HepG2 (cell line): Measurements from ENCODE around the gene PUS3. TPM values are rescaled to one million over a fixed set of nuclear protein-coding genes. Genes with fewer than 3 reads are reported as not detected.

ENCODE experiments used
- ATAC-seq: fragments of 200-7000 bp; cut with Tn5 transposase; 3 replicates; pipeline ENCODE4 v1.9.1; 2020; ENCODE audit warnings: mild to moderate bottlenecking, moderate library complexity
- BruUV-seq: library from RNA; stranded (reverse); fragments of 400-500 nt; replicated peaks from 2 replicates; lab custom pipeline; 2021; lab: Mats Ljungman, UMichigan
- CTCF ChIA-PET: fragments of 300-600 bp; formaldehyde crosslinking; extraction: SDS; loops from one replicate; lab custom pipeline; 2021; ENCODE audit warnings: low total read pairs, inconsistent platforms, low intra/inter-chr PET ratio; lab: Yijun Ruan, JAX
- POLR2A ChIA-PET: fragments of 350-600 bp; sonication (Branson Sonifier 250); formaldehyde crosslinking; loops from one replicate; lab custom pipeline; 2020; ENCODE audit warnings: antibody characterized with exemption, inconsistent platforms; lab: Yijun Ruan, JAX
- DNase-seq: peaks from one replicate; pipeline ENCODE4 v3.0.0-alpha.2; 2015; ENCODE audit warnings: low spot score
- FAIRE-seq: peaks from 3 replicates; lab custom pipeline; 2011; peaks lifted over from hg19 to GRCh38; lab: Jason Lieb, UNC
- H2AFZ ChIP-seq: one replicate; pipeline ENCODE4 v1.6.1; 2011; ENCODE audit warnings: low read length, inconsistent platforms
- H3K27ac ChIP-seq: fragments of 300-600 bp; 3 replicates; pipeline ENCODE4 v1.8.0; 2011; ENCODE audit warnings: mixed run types, mild to moderate bottlenecking, mixed read lengths, low read length, inconsistent platforms; ENCODE audit not compliant: insufficient read depth; ENCODE audit errors: extremely low read length
- H3K27me3 ChIP-seq, 2 experiments: fragments of 200-600 bp in 1 of 2; 2 replicates in 1 of 2; 3 replicates in 1 of 2; pipeline versions ENCODE4 v1.6.0 to v1.8.0; 2011; ENCODE audit warnings: low read length in 2 of 2, mild to moderate bottlenecking in 2 of 2, moderate library complexity in 2 of 2, inconsistent platforms in 1 of 2; ENCODE audit not compliant: insufficient read depth in 2 of 2, control insufficient read depth in 1 of 2
- H3K36me3 ChIP-seq, 2 experiments: fragments of 200-600 bp in 1 of 2; replicated peaks in 1 of 2; 2 replicates in 1 of 2; 3 replicates in 1 of 2; pipeline versions ENCODE4 v1.5.1 to v1.8.0; 2011; ENCODE audit warnings: low read length in 2 of 2, inconsistent platforms in 1 of 2; ENCODE audit not compliant: insufficient read depth in 2 of 2, control insufficient read depth in 1 of 2
- H3K4me1 ChIP-seq: 2 replicates; pipeline ENCODE4 v1.5.1; 2012; ENCODE audit warnings: low read length, inconsistent platforms; ENCODE audit not compliant: insufficient read depth
- H3K4me2 ChIP-seq: 2 replicates; pipeline ENCODE4 v1.6.0; 2011; ENCODE audit warnings: low read depth, low read length, inconsistent platforms
- H3K4me3 ChIP-seq, 3 experiments: fragments of 200-600 bp in 1 of 3; sonication (generic), shearing (Covaris generic) in 1 of 3; replicated peaks in 1 of 3; 2 replicates each; pipeline ENCODE4 v1.5.1; 2011 to 2016; ENCODE audit warnings: low read length in 3 of 3, inconsistent platforms in 2 of 3, low read depth in 2 of 3, mild to moderate bottlenecking in 2 of 3, control low read depth in 1 of 3, mixed read lengths in 1 of 3; ENCODE audit not compliant: insufficient read depth in 1 of 3
- H3K79me2 ChIP-seq: one replicate; pipeline ENCODE4 v1.6.1; 2011; ENCODE audit warnings: low read length, inconsistent platforms; ENCODE audit not compliant: insufficient read depth
- H3K9ac ChIP-seq: 2 replicates; pipeline ENCODE4 v1.6.0; 2011; ENCODE audit warnings: mild to moderate bottlenecking, low read depth, low read length, inconsistent platforms; ENCODE audit not compliant: insufficient read depth
- H3K9me3 ChIP-seq: 2 replicates; pipeline ENCODE4 v1.5.1; 2012; ENCODE audit warnings: mild to moderate bottlenecking, low read length
- H4K20me1 ChIP-seq: 2 replicates; pipeline ENCODE4 v1.6.0; 2011; ENCODE audit warnings: inconsistent platforms, mild to moderate bottlenecking, low read length, moderate library complexity; ENCODE audit not compliant: insufficient read depth
- AGO1 ChIP-seq: fragments of 200-400 bp; formaldehyde crosslinking; IDR thresholded peaks from 2 replicates; pipeline ENCODE4 v1.6.1; 2017; ENCODE audit warnings: mild to moderate bottlenecking, low read depth, low read length, moderate library complexity; ENCODE audit not compliant: poor library complexity, severe bottlenecking
- CENPBD1 ChIP-seq: sonication (generic); formaldehyde crosslinking; IDR thresholded peaks from 2 replicates; pipeline ENCODE4 v1.8.0; 2022; ENCODE audit warnings: missing genetic modification reagents, low read depth, mild to moderate bottlenecking, borderline replicate concordance
- GABPA ChIP-seq, 2 experiments: IDR thresholded peaks; 2 replicates each; pipeline ENCODE4 v1.6.1; 2011 to 2016; ENCODE audit warnings: low read depth in 2 of 2, low read length in 1 of 2, missing biosample characterization in 1 of 2, missing genetic modification characterization in 1 of 2
- GTF3A ChIP-seq: sonication (generic); formaldehyde crosslinking; conservative IDR thresholded peaks from 2 replicates; pipeline ENCODE4 v1.4.0; 2020; ENCODE audit warnings: mild to moderate bottlenecking, missing genetic modification reagents
- IRX3 ChIP-seq: sonication (generic); formaldehyde crosslinking; IDR thresholded peaks from 2 replicates; pipeline ENCODE4 v1.8.1; 2023; ENCODE audit warnings: mild to moderate bottlenecking, low read depth, missing genetic modification reagents, borderline replicate concordance
- NCOA2 ChIP-seq: sonication (generic); formaldehyde crosslinking; IDR thresholded peaks from 2 replicates; pipeline ENCODE4 v1.8.0; 2022; ENCODE audit warnings: inconsistent platforms
- NCOA5 ChIP-seq: sonication (generic); formaldehyde crosslinking; IDR thresholded peaks from 2 replicates; pipeline ENCODE4 v1.4.0; 2020; ENCODE audit warnings: missing genetic modification reagents
- RAD21 ChIP-seq: fragments of 450-650 bp; formaldehyde crosslinking; IDR thresholded peaks from 2 replicates; pipeline ENCODE4 v1.5.0; 2020; ENCODE audit warnings: mild to moderate bottlenecking
- SRF ChIP-seq: IDR thresholded peaks from 2 replicates; pipeline ENCODE4 v1.6.1; 2011; ENCODE audit warnings: mild to moderate bottlenecking, low read depth, low read length, moderate library complexity
- SSRP1 ChIP-seq: IDR thresholded peaks from 2 replicates; pipeline ENCODE4 v1.6.1; 2016; ENCODE audit warnings: control low read depth
- TOPORS ChIP-seq: sonication (generic); formaldehyde crosslinking; IDR thresholded peaks from 2 replicates; pipeline ENCODE4 v1.8.0; 2023; ENCODE audit warnings: mild to moderate bottlenecking, missing genetic modification reagents
- YEATS4 ChIP-seq: sonication (generic); formaldehyde crosslinking; IDR thresholded peaks from 2 replicates; pipeline ENCODE4 v1.4.0; 2020; ENCODE audit warnings: missing genetic modification reagents, borderline replicate concordance
- ZBTB14 ChIP-seq: sonication (generic); formaldehyde crosslinking; IDR thresholded peaks from 2 replicates; pipeline ENCODE4 v1.4.0; 2020; ENCODE audit warnings: missing genetic modification reagents
- ZBTB43 ChIP-seq: sonication (generic); formaldehyde crosslinking; conservative IDR thresholded peaks from 2 replicates; pipeline ENCODE4 v1.4.0; 2020; ENCODE audit warnings: missing genetic modification reagents
- ZNF292 ChIP-seq: sonication (generic); formaldehyde crosslinking; IDR thresholded peaks from 2 replicates; pipeline ENCODE4 v1.8.1; 2022; ENCODE audit warnings: mild to moderate bottlenecking, low read depth, missing genetic modification reagents, borderline replicate concordance
- ZNF331 ChIP-seq: sonication (generic); formaldehyde crosslinking; IDR thresholded peaks from 2 replicates; pipeline ENCODE4 v1.4.0; 2020; ENCODE audit warnings: missing genetic modification reagents
- ZNF543 ChIP-seq: sonication (generic); formaldehyde crosslinking; IDR thresholded peaks from 2 replicates; pipeline ENCODE4 v1.4.0; 2020; ENCODE audit warnings: mild to moderate bottlenecking, missing genetic modification reagents
- ZNF589 ChIP-seq: sonication (generic); formaldehyde crosslinking; conservative IDR thresholded peaks from 2 replicates; pipeline ENCODE4 v1.8.0; 2022; ENCODE audit warnings: mild to moderate bottlenecking, moderate library complexity, missing genetic modification reagents
- ZNF619 ChIP-seq: sonication (generic); formaldehyde crosslinking; IDR thresholded peaks from 2 replicates; pipeline ENCODE4 v1.4.0; 2020; ENCODE audit warnings: mild to moderate bottlenecking, missing genetic modification reagents
- ZNF737 ChIP-seq: sonication (generic); formaldehyde crosslinking; IDR thresholded peaks from 2 replicates; pipeline ENCODE4 v1.5.0; 2020; ENCODE audit warnings: missing genetic modification reagents, mild to moderate bottlenecking, borderline replicate concordance
- in situ Hi-C: cut with HindIII; loops from 2 replicates; pipeline ENCODE4 v1.10.0; 2017; ENCODE audit warnings: low pct_unique_long_range_greater_than_20kb; ENCODE audit not compliant: extremely low pct_ligation_motif_present
- intact Hi-C: fragments of 100-400 bp; cut with micrococcal nuclease; formaldehyde crosslinking; loops from one replicate; pipeline ENCODE4 v1.10.0; 2022; ENCODE audit not compliant: unreplicated experiment
- polyA plus RNA-seq, 8 experiments: library from polyadenylated mRNA; depleted of rRNA in 3 of 8; stranded (reverse) in 7 of 8; unstranded in 1 of 8; fragments of >200 nt; fragmentation: Illumina TruSeq in 4 of 8; extraction: Trizol in 4 of 8; gene quantifications; 2 replicates each; pipeline versions ENCODE4 v1.2.1 to v1.2.3, GENCODE V29; 2011 to 2016; ENCODE audit warnings: low read depth in 4 of 8, missing spikeins in 1 of 8, mixed read lengths in 1 of 8; ENCODE audit not compliant: insufficient read depth in 1 of 8
- total RNA-seq, 5 experiments: library from RNA; depleted of rRNA; stranded (reverse); fragments of >200 nt; fragmentation: Illumina TruSeq; extraction: Trizol; gene quantifications; 2 replicates each; pipeline ENCODE4 v1.2.3, GENCODE V29; 2016; ENCODE audit warnings: low read depth in 1 of 5

Gene PUS3
- total and polyA plus RNA-seq, 2 of the 13 experiments (the other 11 are each of a cell fraction or from before 2014, with no cell fraction given) = 6.0 to 18.2 TPM

- ChIA-PET POLR2A (no interaction called here), CTCF (no interaction called here)
- DNase-seq (no peak), ATAC-seq (no peak), FAIRE-seq (no peak)
- Histone ChIP-seq H3K4me3 (no peak overlapping the region), H2AFZ (no peak overlapping the region), H3K27ac (no peak overlapping the region), H4K20me1 (no peaks in the 10 kb centered on the region), H3K4me2 (no peak overlapping the region), H3K79me2 (no peaks in the 10 kb centered on the region), H3K36me3 (peaks cover 0 to 17% of the 10 kb centered on the region in 2 experiments; a peak in 2 of 5 replicates), H3K27me3 (no peaks in the 10 kb centered on the region), H3K4me1 (peaks cover 23% of the 10 kb centered on the region), H3K9me3 (no peaks in the 10 kb centered on the region), H3K9ac (no peak overlapping the region)
- TF ChIP-seq CENPBD1 (no peak), NCOA2 (CRISPR knock-in tag) (no peak), ZNF543 (CRISPR knock-in tag) (no peak), ZBTB43 (CRISPR knock-in tag) (no peak), GABPA (IDR thresholded peaks at IDR 0.05; ENCODE audit: low read depth, low read length) (no peak), GABPA (CRISPR knock-in tag; IDR thresholded peaks at IDR 0.05; ENCODE audit: low read depth) (no peak), SRF (no peak), NCOA5 (CRISPR knock-in tag) (no peak), AGO1 (no peak), ZNF737 (no peak), YEATS4 (CRISPR knock-in tag) (no peak), IRX3 (CRISPR knock-in tag) (no peak), ZNF331 (CRISPR knock-in tag) (no peak), TOPORS (CRISPR knock-in tag) (no peak), ZNF619 (CRISPR knock-in tag) (no peak), GTF3A (CRISPR knock-in tag) (no peak), ZNF292 (CRISPR knock-in tag) (no peak), ZNF589 (no peak), ZBTB14 (CRISPR knock-in tag) (no peak), RAD21 (CRISPR knock-in tag) (no peak), SSRP1 (no peak)
- BruUV-seq = no TSS peak
- in situ Hi-C loops (no loop called here), intact Hi-C loops (no loop called here)
Measured at GRCh38 chr11:125892071-125892470, 10.9 kb downstream of the PUS3 start.
